HCT116 (cell line): ENCODE data around the gene GASK1A. TPM values are rescaled to one million over a fixed set of nuclear protein-coding genes. Genes with fewer than 3 reads are reported as not detected.

Experiments
- ATAC-seq: fragments of 200-7000 bp; cut with Tn5 transposase; 2 replicates; pipeline ENCODE4 v1.9.1; 2020; ENCODE audit warnings: mild to moderate bottlenecking, moderate library complexity
- BruUV-seq: library from RNA; stranded (reverse); fragments of 400-500 nt; replicated peaks from 2 replicates; lab custom pipeline; 2021; lab: Mats Ljungman, UMichigan
- CTCF ChIA-PET: fragments of 300-600 bp; sonication (Branson Sonifier 250); formaldehyde crosslinking; loops from one replicate; lab custom pipeline; 2021; ENCODE audit warnings: antibody characterized with exemption; lab: Charles Lee
- POLR2A ChIA-PET: fragments of 300-600, 350-600 bp; sonication (Branson Sonifier 250); formaldehyde crosslinking; loops from one replicate; lab custom pipeline; 2021; ENCODE audit warnings: antibody characterized with exemption; lab: Charles Lee
- RAD21 ChIA-PET, 2 experiments: fragments of 300-600 bp; sonication (Branson Sonifier 250); formaldehyde crosslinking; loops; one replicate each; lab custom pipeline; 2023; ENCODE audit warnings: low total read pairs in 2 of 2; ENCODE audit not compliant: uncharacterized antibody in 2 of 2, unreplicated experiment in 2 of 2, low non-redundant PET in 1 of 2; lab: Charles Lee
- DNase-seq: peaks from one replicate; pipeline ENCODE4 v3.0.0-alpha.2; 2010; ENCODE audit warnings: low read depth, low spot score
- H2AFZ ChIP-seq: fragments of 200-600 bp; shearing (Covaris generic), sonication (generic); 2 replicates; pipeline ENCODE4 v1.6.1; 2017; ENCODE audit warnings: low read depth, mixed run types, mixed read lengths, antibody characterized with exemption, low read length; ENCODE audit not compliant: poor library complexity, severe bottlenecking
- H3K27ac ChIP-seq: 2 replicates; pipeline ENCODE4 v1.5.1; 2012; ENCODE audit warnings: low read depth, low read length
- H3K27me3 ChIP-seq: fragments of 200-600 bp; sonication (generic); 2 replicates; pipeline ENCODE4 v1.6.1; 2016; ENCODE audit warnings: mixed run types, low read length, mixed read lengths; ENCODE audit not compliant: insufficient read depth
- H3K36me3 ChIP-seq, 2 experiments: fragments of 200-500 bp in 1 of 2; fragments of 200-600 bp in 1 of 2; sonication (Bioruptor generic) in 1 of 2; sonication (generic) in 1 of 2; 2 replicates each; pipeline versions ENCODE4 v1.5.1 to v1.6.1; 2014 to 2016; ENCODE audit warnings: low read length in 2 of 2, inconsistent platforms in 1 of 2, mixed read lengths in 1 of 2, mixed run types in 1 of 2; ENCODE audit not compliant: insufficient read depth in 2 of 2, control insufficient read depth in 1 of 2
- H3K4me1 ChIP-seq, 2 experiments: fragments of 200-600 bp in 1 of 2; sonication (generic) in 1 of 2; 2 replicates each; pipeline versions ENCODE4 v1.5.1 to v1.6.1; 2012 to 2017; ENCODE audit warnings: low read length in 2 of 2, inconsistent platforms in 1 of 2, mild to moderate bottlenecking in 1 of 2, mixed read lengths in 1 of 2, mixed run types in 1 of 2, moderate library complexity in 1 of 2; ENCODE audit not compliant: insufficient read depth in 2 of 2, control insufficient read depth in 1 of 2
- H3K4me2 ChIP-seq: fragments of 200-600 bp; sonication (generic); 2 replicates; pipeline ENCODE4 v1.6.1; 2017; ENCODE audit warnings: mixed run types, low read length, mixed read lengths
- H3K4me3 ChIP-seq, 2 experiments: fragments of 200-600 bp in 1 of 2; sonication (generic) in 1 of 2; replicated peaks in 1 of 2; 2 replicates each; pipeline ENCODE4 v1.5.1; 2011 to 2016; ENCODE audit warnings: low read length in 2 of 2, control low read depth in 1 of 2, low read depth in 1 of 2, mild to moderate bottlenecking in 1 of 2, mixed read lengths in 1 of 2, mixed run types in 1 of 2
- H3K79me2 ChIP-seq: fragments of 200-600 bp; sonication (generic); 2 replicates; pipeline ENCODE4 v1.6.1; 2017; ENCODE audit warnings: mild to moderate bottlenecking, mixed run types, low read length, moderate library complexity, mixed read lengths; ENCODE audit not compliant: insufficient read depth
- H3K9ac ChIP-seq: fragments of 200-600 bp; sonication (generic); 2 replicates; pipeline ENCODE4 v1.6.1; 2016; ENCODE audit warnings: low read length, mixed read lengths
- H3K9me2 ChIP-seq: fragments of 200-600 bp; sonication (generic), shearing (Covaris generic); 2 replicates; pipeline ENCODE4 v1.6.1; 2017; ENCODE audit warnings: mixed run types, mild to moderate bottlenecking, moderate library complexity; ENCODE audit not compliant: insufficient read depth
- H3K9me3 ChIP-seq, 2 experiments: fragments of 200-500 bp in 1 of 2; fragments of 200-600 bp in 1 of 2; sonication (Bioruptor generic) in 1 of 2; sonication (generic) in 1 of 2; 2 replicates each; pipeline ENCODE4 v1.6.1; 2014 to 2017; ENCODE audit warnings: low read length in 2 of 2, mixed read lengths in 2 of 2, inconsistent platforms in 1 of 2, low read depth in 1 of 2, mild to moderate bottlenecking in 1 of 2, mixed run types in 1 of 2, moderate library complexity in 1 of 2; ENCODE audit not compliant: control insufficient read depth in 1 of 2, insufficient read depth in 1 of 2
- H4K20me1 ChIP-seq: fragments of 200-600 bp; sonication (generic), shearing (Covaris generic); 2 replicates; pipeline ENCODE4 v1.6.1; 2017; ENCODE audit warnings: mixed run types, mild to moderate bottlenecking, moderate library complexity; ENCODE audit not compliant: insufficient read depth
- ATF3 ChIP-seq: IDR thresholded peaks from 2 replicates; pipeline ENCODE4 v1.6.1; 2012
- CEBPB ChIP-seq: IDR thresholded peaks from 2 replicates; pipeline ENCODE4 v1.6.1; 2012; ENCODE audit warnings: low read depth
- EZH2 ChIP-seq: fragments of 200-600 bp; sonication (generic); IDR thresholded peaks from 2 replicates; pipeline ENCODE4 v1.6.1; 2017; ENCODE audit warnings: antibody characterized with exemption, mixed run types
- SIN3A ChIP-seq: IDR thresholded peaks from 2 replicates; pipeline ENCODE4 v1.6.1; 2012; ENCODE audit warnings: low read depth
- SRF ChIP-seq: IDR thresholded peaks from 2 replicates; pipeline ENCODE4 v1.6.1; 2012; ENCODE audit warnings: low read depth
- TCF7L2 ChIP-seq: IDR thresholded peaks from 2 replicates; pipeline ENCODE4 v1.7.0; 2011; ENCODE audit warnings: borderline replicate concordance, inconsistent platforms; ENCODE audit not compliant: insufficient read depth, insufficient read length; ENCODE audit errors: extremely low read depth
- ZBTB33 ChIP-seq: IDR thresholded peaks from 2 replicates; pipeline ENCODE4 v1.6.1; 2011; ENCODE audit warnings: mild to moderate bottlenecking, low read length, moderate library complexity; ENCODE audit not compliant: insufficient replicate concordance; ENCODE audit errors: extremely low read depth
- ZFX ChIP-seq: fragments of 450-650 bp; IDR thresholded peaks from 2 replicates; pipeline ENCODE4 v1.6.1; 2017
- ZNF274 ChIP-seq: fragments of 200-500 bp; sonication (Bioruptor generic); IDR thresholded peaks from 2 replicates; pipeline ENCODE4 v1.6.1; 2014; ENCODE audit warnings: mild to moderate bottlenecking, low read depth, low read length, inconsistent platforms
- intact Hi-C: fragments of 100-400 bp; cut with micrococcal nuclease; formaldehyde crosslinking; loops from 2 replicates; pipeline ENCODE4 v1.10.0; 2022
- total RNA-seq: library from RNA; stranded (reverse); gene quantifications from one replicate; pipeline ENCODE4 v1.2.1, GENCODE V29; 2021; ENCODE audit not compliant: unreplicated experiment
- TF ChIP-seq, protein P1 (sequence below), 3 experiments: fragments of 200-600 bp in 1 of 3; sonication (generic) in 1 of 3; IDR thresholded peaks in 2 of 3; conservative IDR thresholded peaks in 1 of 3; 2 replicates each; pipeline ENCODE4 v1.5.1; 2012 to 2017; ENCODE audit warnings: low read depth in 2 of 3, low read length in 2 of 3, antibody characterized with exemption in 1 of 3, borderline replicate concordance in 1 of 3, control low read depth in 1 of 3, mild to moderate bottlenecking in 1 of 3, mixed read lengths in 1 of 3, mixed run types in 1 of 3, moderate library complexity in 1 of 3; ENCODE audit not compliant: insufficient read depth in 1 of 3
- TF ChIP-seq, protein P2 (sequence below): IDR thresholded peaks from 2 replicates; pipeline ENCODE4 v1.6.1; 2012; ENCODE audit warnings: low read depth

The GASK1A gene
- total RNA-seq, 1 experiment from 2014 or later, result 1.0 TPM

DNA sequence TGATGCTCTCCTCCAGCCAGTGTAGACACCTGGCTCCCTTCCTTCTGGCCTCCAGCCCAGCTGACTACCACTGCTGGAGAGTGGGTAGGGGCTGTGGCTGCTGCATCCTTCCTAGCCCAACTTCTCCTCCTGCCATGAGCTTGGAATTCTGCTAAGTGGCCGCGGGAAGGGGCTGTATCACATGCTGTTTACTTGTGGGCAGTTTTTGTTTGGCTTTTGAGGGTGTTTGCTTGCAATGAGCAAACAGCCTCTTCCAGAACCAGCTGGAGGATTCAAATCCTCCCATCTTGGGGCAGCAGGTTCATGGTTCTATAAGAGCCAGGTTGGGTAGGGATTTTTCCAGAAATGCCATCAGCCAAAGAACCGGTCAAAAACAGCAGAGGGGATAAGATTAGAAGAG, 9.0 kb downstream of the GASK1A start:
- TF ChIP-seq ATF3 (no peak), CEBPB (no peak), EZH2 (no peak), SIN3A (no peak), TCF7L2 (no peak), ZBTB33 (no peak), ZFX (no peak), ZNF274 (no peak), SRF (no peak)
- TF ChIP-seq, protein P1, sequence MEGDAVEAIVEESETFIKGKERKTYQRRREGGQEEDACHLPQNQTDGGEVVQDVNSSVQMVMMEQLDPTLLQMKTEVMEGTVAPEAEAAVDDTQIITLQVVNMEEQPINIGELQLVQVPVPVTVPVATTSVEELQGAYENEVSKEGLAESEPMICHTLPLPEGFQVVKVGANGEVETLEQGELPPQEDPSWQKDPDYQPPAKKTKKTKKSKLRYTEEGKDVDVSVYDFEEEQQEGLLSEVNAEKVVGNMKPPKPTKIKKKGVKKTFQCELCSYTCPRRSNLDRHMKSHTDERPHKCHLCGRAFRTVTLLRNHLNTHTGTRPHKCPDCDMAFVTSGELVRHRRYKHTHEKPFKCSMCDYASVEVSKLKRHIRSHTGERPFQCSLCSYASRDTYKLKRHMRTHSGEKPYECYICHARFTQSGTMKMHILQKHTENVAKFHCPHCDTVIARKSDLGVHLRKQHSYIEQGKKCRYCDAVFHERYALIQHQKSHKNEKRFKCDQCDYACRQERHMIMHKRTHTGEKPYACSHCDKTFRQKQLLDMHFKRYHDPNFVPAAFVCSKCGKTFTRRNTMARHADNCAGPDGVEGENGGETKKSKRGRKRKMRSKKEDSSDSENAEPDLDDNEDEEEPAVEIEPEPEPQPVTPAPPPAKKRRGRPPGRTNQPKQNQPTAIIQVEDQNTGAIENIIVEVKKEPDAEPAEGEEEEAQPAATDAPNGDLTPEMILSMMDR (IDR thresholded peaks at IDR 0.05 in 2 of 3, conservative IDR thresholded peaks at IDR 0.05 in 1 of 3; ENCODE audit: borderline replicate concordance in 1 of 3, insufficient read depth in 1 of 3, low read depth in 2 of 3, low read length in 2 of 3), result no peak
- TF ChIP-seq, protein P2, sequence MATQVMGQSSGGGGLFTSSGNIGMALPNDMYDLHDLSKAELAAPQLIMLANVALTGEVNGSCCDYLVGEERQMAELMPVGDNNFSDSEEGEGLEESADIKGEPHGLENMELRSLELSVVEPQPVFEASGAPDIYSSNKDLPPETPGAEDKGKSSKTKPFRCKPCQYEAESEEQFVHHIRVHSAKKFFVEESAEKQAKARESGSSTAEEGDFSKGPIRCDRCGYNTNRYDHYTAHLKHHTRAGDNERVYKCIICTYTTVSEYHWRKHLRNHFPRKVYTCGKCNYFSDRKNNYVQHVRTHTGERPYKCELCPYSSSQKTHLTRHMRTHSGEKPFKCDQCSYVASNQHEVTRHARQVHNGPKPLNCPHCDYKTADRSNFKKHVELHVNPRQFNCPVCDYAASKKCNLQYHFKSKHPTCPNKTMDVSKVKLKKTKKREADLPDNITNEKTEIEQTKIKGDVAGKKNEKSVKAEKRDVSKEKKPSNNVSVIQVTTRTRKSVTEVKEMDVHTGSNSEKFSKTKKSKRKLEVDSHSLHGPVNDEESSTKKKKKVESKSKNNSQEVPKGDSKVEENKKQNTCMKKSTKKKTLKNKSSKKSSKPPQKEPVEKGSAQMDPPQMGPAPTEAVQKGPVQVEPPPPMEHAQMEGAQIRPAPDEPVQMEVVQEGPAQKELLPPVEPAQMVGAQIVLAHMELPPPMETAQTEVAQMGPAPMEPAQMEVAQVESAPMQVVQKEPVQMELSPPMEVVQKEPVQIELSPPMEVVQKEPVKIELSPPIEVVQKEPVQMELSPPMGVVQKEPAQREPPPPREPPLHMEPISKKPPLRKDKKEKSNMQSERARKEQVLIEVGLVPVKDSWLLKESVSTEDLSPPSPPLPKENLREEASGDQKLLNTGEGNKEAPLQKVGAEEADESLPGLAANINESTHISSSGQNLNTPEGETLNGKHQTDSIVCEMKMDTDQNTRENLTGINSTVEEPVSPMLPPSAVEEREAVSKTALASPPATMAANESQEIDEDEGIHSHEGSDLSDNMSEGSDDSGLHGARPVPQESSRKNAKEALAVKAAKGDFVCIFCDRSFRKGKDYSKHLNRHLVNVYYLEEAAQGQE, result no peak
- no peaks in the 10 kb centered on the region for H4K20me1 ChIP-seq
- no peak overlapping the region for H3K27ac ChIP-seq
- no peaks in the 10 kb centered on the region for H3K4me1 ChIP-seq
- ChIA-PET CTCF (interaction anchor here (1.0 to 1.5 kb wide), 2 partner anchors 26 to 83 kb away, joined by 3 read pairs; no protein-coding TSS in a partner anchor), POLR2A (no interaction called here), RAD21 (no interaction called here)
- no peak overlapping the region for H2AFZ ChIP-seq
- no peaks in the 10 kb centered on the region for H3K9me2 ChIP-seq
- no TSS peak for BruUV-seq
- H3K27me3 ChIP-seq, result peaks cover 8% of the 10 kb centered on the region; the same call in 1 of the 2 replicates
- H3K9me3 ChIP-seq, result no peaks in the 10 kb centered on the region
- no peaks in the 10 kb centered on the region for H3K79me2 ChIP-seq
- intact Hi-C loops, result no loop called here
- no peaks in the 10 kb centered on the region for H3K36me3 ChIP-seq
- ATAC-seq (no peak), DNase-seq (no peak)
- H3K4me3 ChIP-seq, result no peak overlapping the region
- H3K9ac ChIP-seq, result no peak overlapping the region
- no peak overlapping the region for H3K4me2 ChIP-seq
